DOHH2 (cell line): ENCODE results near the gene IRX4.

Source experiments
- EZH2phosphoT487 ChIP-seq: fragments of 200-600 bp; sonication (generic); IDR thresholded peaks from 2 replicates; pipeline ENCODE4 v1.6.1; 2017; ENCODE audit warnings: borderline replicate concordance, mild to moderate bottlenecking, antibody characterized with exemption, low read length, moderate library complexity, mixed read lengths
- TF ChIP-seq, protein P1 (sequence below): fragments of 200-600 bp; sonication (generic); IDR thresholded peaks from one replicate; pipeline ENCODE4 v1.5.1; 2014; ENCODE audit warnings: antibody characterized with exemption, mild to moderate bottlenecking, low read depth, low read length; ENCODE audit not compliant: poor library complexity, severe bottlenecking

DNA sequence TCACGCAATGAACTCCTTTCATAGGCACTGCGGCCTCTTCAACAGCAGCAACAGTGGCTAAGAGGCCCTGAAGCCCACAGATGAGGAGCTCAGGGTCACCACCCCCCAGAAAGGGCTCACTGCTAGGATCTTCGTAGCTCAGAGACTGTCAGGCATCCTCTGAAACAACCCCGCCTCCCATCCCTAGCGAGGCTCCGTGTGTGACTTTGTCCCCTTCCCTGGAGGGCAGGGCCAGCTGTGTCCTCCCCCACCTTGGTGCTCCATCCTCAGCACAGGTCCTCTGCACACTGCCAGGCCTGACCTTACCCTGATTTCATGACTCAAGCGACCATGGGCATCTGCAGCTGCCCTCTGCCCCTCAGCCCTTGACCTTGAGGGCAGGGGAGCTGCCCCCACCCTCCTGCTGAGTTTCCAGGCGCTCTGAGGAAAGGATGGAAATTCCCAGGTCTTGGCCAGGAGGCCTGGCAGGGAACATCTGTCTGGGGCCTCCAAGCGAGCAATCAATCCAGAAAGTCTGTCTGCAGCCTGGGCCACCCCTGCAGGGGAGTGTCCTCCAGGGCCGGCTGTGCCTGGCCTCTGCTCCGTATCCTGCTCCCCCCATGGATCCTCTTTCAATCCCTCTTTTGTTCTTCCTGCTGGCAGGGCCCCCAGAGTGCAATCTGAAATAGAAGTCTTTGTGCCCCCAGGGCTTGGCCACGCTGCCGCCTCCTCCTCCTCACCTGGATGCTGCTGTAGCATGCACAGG lies 6.8 kb upstream of the IRX4 start:
- TF ChIP-seq, protein P1, sequence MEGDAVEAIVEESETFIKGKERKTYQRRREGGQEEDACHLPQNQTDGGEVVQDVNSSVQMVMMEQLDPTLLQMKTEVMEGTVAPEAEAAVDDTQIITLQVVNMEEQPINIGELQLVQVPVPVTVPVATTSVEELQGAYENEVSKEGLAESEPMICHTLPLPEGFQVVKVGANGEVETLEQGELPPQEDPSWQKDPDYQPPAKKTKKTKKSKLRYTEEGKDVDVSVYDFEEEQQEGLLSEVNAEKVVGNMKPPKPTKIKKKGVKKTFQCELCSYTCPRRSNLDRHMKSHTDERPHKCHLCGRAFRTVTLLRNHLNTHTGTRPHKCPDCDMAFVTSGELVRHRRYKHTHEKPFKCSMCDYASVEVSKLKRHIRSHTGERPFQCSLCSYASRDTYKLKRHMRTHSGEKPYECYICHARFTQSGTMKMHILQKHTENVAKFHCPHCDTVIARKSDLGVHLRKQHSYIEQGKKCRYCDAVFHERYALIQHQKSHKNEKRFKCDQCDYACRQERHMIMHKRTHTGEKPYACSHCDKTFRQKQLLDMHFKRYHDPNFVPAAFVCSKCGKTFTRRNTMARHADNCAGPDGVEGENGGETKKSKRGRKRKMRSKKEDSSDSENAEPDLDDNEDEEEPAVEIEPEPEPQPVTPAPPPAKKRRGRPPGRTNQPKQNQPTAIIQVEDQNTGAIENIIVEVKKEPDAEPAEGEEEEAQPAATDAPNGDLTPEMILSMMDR, result no peak
- no peak for TF ChIP-seq EZH2phosphoT487
